Hepatocyte (in vitro differentiated cells): ENCODE measurements around the gene KCNQ5. TPM values are rescaled to one million over a fixed set of nuclear protein-coding genes. Genes with fewer than 3 reads are reported as not detected.

Source experiments
- DNase-seq: peaks from one replicate; pipeline ENCODE4 v3.0.0-alpha.2; 2016; ENCODE audit warnings: low spot score
- H2AFZ ChIP-seq: fragments of 200-600 bp; sonication (generic); 2 replicates; pipeline ENCODE4 v1.6.0; 2016; ENCODE audit warnings: antibody characterized with exemption, mild to moderate bottlenecking
- H3K27ac ChIP-seq: fragments of 200-600 bp; sonication (generic); 2 replicates; pipeline ENCODE4 v1.5.1; 2016; ENCODE audit warnings: mild to moderate bottlenecking
- H3K27me3 ChIP-seq: fragments of 200-600 bp; sonication (generic); 2 replicates; pipeline ENCODE4 v1.6.1; 2016
- H3K36me3 ChIP-seq: fragments of 200-600 bp; sonication (generic); replicated peaks from 2 replicates; pipeline ENCODE4 v1.5.1; 2016; ENCODE audit warnings: low read depth; ENCODE audit not compliant: insufficient read depth
- H3K4me1 ChIP-seq: fragments of 200-600 bp; sonication (generic); 2 replicates; pipeline ENCODE4 v1.5.1; 2016; ENCODE audit warnings: mild to moderate bottlenecking, moderate library complexity; ENCODE audit not compliant: insufficient read depth
- H3K4me2 ChIP-seq: fragments of 200-600 bp; sonication (generic); 2 replicates; pipeline ENCODE4 v1.6.0; 2016
- H3K4me3 ChIP-seq: fragments of 200-600 bp; sonication (generic); 2 replicates; pipeline ENCODE4 v1.5.1; 2016; ENCODE audit warnings: mild to moderate bottlenecking
- H3K79me2 ChIP-seq: fragments of 200-600 bp; sonication (generic); 2 replicates; pipeline ENCODE4 v1.6.0; 2017; ENCODE audit warnings: mild to moderate bottlenecking
- H3K9me2 ChIP-seq: fragments of 200-600 bp; sonication (generic); replicated peaks from 2 replicates; pipeline ENCODE4 v1.6.0; 2017; ENCODE audit warnings: mild to moderate bottlenecking; ENCODE audit not compliant: insufficient read depth
- H3K9me3 ChIP-seq: fragments of 200-600 bp; sonication (generic); 2 replicates; pipeline ENCODE4 v1.5.1; 2016; ENCODE audit warnings: low read depth, mild to moderate bottlenecking
- H4K20me1 ChIP-seq: fragments of 200-600 bp; sonication (generic); 2 replicates; pipeline ENCODE4 v1.6.0; 2016; ENCODE audit warnings: mild to moderate bottlenecking; ENCODE audit not compliant: insufficient read depth, poor library complexity, severe bottlenecking
- EZH2 ChIP-seq: fragments of 200-600 bp; sonication (generic); IDR thresholded peaks from 2 replicates; pipeline ENCODE4 v1.6.1; 2016; ENCODE audit warnings: antibody characterized with exemption, mild to moderate bottlenecking, borderline replicate concordance
- EZH2phosphoT487 ChIP-seq: fragments of 200-600 bp; sonication (generic); IDR thresholded peaks from one replicate; pipeline ENCODE4 v1.6.1; 2018; ENCODE audit warnings: antibody characterized with exemption, mild to moderate bottlenecking, low read depth, moderate library complexity; ENCODE audit not compliant: unreplicated experiment, severe bottlenecking
- WGBS: methylation state at CpG from one replicate; pipeline ENCODE4 v1.1.6; 2016; ENCODE audit warnings: low lambda C conversion rate; ENCODE audit errors: missing lambda C conversion rate; 5-methylcytosine and 5-hydroxymethylcytosine counted together
- polyA plus RNA-seq: library from polyadenylated mRNA; unstranded; fragments of >200 nt; fragmentation: Nextera tagmentation; extraction: Ambion mirVana; gene quantifications from 2 replicates; pipeline ENCODE4 v1.2.1, GENCODE V29; 2016
- total RNA-seq: library from RNA; depleted of rRNA; stranded (reverse); fragments of >200 nt; gene quantifications from 2 replicates; pipeline ENCODE4 v1.2.3, GENCODE V29; 2014
- TF ChIP-seq, protein P1 (sequence below): fragments of 200-600 bp; sonication (generic); IDR thresholded peaks from 2 replicates; pipeline ENCODE4 v1.5.1; 2016; ENCODE audit warnings: antibody characterized with exemption, mild to moderate bottlenecking; ENCODE audit not compliant: poor library complexity

The KCNQ5 gene
- total and polyA plus RNA-seq, 2 experiments from 2014 or later: 1.6 to 2.0 TPM

DNA sequence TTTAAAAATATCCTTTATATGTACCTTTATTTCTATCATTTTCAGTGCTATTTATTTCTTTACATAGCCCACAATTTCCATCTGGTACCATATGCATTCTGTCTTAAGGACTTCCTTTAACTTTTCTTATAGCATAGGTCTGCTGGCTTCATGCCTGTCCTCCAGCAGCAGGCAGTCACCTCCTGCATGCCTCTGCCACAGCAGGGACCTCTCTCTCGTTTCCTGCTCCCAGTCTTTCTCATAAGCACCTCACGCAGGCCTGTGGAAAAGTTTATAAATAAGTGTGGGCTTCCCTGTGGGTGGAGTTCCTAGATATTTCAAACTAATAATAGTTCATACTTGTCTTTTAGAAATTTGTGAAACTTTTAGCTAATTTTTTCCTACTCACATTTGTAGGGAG lies 133.9 kb downstream of the KCNQ5 start:
- no peak for TF ChIP-seq EZH2
- TF ChIP-seq, protein P1, sequence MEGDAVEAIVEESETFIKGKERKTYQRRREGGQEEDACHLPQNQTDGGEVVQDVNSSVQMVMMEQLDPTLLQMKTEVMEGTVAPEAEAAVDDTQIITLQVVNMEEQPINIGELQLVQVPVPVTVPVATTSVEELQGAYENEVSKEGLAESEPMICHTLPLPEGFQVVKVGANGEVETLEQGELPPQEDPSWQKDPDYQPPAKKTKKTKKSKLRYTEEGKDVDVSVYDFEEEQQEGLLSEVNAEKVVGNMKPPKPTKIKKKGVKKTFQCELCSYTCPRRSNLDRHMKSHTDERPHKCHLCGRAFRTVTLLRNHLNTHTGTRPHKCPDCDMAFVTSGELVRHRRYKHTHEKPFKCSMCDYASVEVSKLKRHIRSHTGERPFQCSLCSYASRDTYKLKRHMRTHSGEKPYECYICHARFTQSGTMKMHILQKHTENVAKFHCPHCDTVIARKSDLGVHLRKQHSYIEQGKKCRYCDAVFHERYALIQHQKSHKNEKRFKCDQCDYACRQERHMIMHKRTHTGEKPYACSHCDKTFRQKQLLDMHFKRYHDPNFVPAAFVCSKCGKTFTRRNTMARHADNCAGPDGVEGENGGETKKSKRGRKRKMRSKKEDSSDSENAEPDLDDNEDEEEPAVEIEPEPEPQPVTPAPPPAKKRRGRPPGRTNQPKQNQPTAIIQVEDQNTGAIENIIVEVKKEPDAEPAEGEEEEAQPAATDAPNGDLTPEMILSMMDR: no peak
- no peak for TF ChIP-seq EZH2phosphoT487
- no peaks in the 10 kb centered on the region for H3K9me2 ChIP-seq
- no peaks in the 10 kb centered on the region for H3K79me2 ChIP-seq
- 68% methylated on average over 2 of the region's 2 CpGs for WGBS
- H3K27me3 ChIP-seq: no peaks in the 10 kb centered on the region
- no peaks in the 10 kb centered on the region for H3K36me3 ChIP-seq
- no peak overlapping the region for H3K27ac ChIP-seq
- no peak overlapping the region for H3K4me3 ChIP-seq
- no peak overlapping the region for H2AFZ ChIP-seq
- no peaks in the 10 kb centered on the region for H4K20me1 ChIP-seq
- H3K4me2 ChIP-seq: no peak overlapping the region
- H3K9me3 ChIP-seq: no peaks in the 10 kb centered on the region
- H3K4me1 ChIP-seq: no peaks in the 10 kb centered on the region
- no peak for DNase-seq

GRCh38 chr6:72757048-72757447 lies 135.2 kb downstream of the KCNQ5 start:
- no peak for DNase-seq
- Histone ChIP-seq H3K9me3 (no peaks in the 10 kb centered on the region), H3K79me2 (no peaks in the 10 kb centered on the region), H3K4me2 (no peak overlapping the region), H3K4me3 (no peak overlapping the region), H3K27me3 (no peaks in the 10 kb centered on the region), H3K36me3 (no peaks in the 10 kb centered on the region), H3K9me2 (no peaks in the 10 kb centered on the region), H4K20me1 (no peaks in the 10 kb centered on the region), H3K27ac (no peak overlapping the region), H3K4me1 (peaks cover 2% of the 10 kb centered on the region), H2AFZ (no peak overlapping the region)
- no peak for TF ChIP-seq EZH2phosphoT487
- TF ChIP-seq, protein P1: no peak
- no peak for TF ChIP-seq EZH2
- WGBS: 83% methylated on average over 3 of the region's 3 CpGs

GRCh38 chr6:72757926-72758325 lies 136.1 kb downstream of the KCNQ5 start:
- Histone ChIP-seq H2AFZ (no peak overlapping the region), H3K27me3 (no peaks in the 10 kb centered on the region), H4K20me1 (no peaks in the 10 kb centered on the region), H3K9me3 (no peaks in the 10 kb centered on the region), H3K36me3 (no peaks in the 10 kb centered on the region), H3K4me2 (no peak overlapping the region), H3K9me2 (no peaks in the 10 kb centered on the region), H3K27ac (no peak overlapping the region), H3K4me3 (no peak overlapping the region), H3K79me2 (no peaks in the 10 kb centered on the region), H3K4me1 (peaks cover 5% of the 10 kb centered on the region)
- DNase-seq: no peak
- 92% methylated on average over 1 of the region's 1 CpG for WGBS
- TF ChIP-seq, protein P1: no peak

DNA sequence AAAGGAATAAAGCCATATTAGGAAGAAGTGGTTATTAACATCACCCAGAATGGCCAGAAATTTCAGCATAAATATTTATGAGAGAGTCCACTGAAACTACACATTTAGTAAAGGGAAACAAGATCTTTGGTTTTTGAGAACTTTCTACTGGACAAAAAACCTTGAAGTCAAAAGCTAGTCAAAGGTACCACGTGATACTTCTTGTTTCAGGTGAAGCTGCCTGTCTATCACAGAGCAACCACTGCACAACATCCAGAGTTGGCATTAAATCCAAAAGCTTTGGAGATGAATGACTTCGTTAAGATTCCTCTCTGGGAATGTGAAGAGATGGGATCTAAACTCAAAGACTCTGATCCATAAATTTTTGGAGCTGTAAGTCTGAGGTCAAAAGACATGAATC lies 137.0 kb downstream of the KCNQ5 start:
- no peaks in the 10 kb centered on the region for H3K27me3 ChIP-seq
- no peak overlapping the region for H3K4me2 ChIP-seq
- no peaks in the 10 kb centered on the region for H3K36me3 ChIP-seq
- 60% methylated on average over 2 of the region's 2 CpGs for WGBS
- H2AFZ ChIP-seq: no peak overlapping the region
- no peak for DNase-seq
- no peak overlapping the region for H3K27ac ChIP-seq
- no peaks in the 10 kb centered on the region for H3K9me3 ChIP-seq
- no peaks in the 10 kb centered on the region for H4K20me1 ChIP-seq
- no peak overlapping the region for H3K4me3 ChIP-seq
- no peaks in the 10 kb centered on the region for H3K9me2 ChIP-seq
- no peaks in the 10 kb centered on the region for H3K79me2 ChIP-seq
- peaks cover 5% of the 10 kb centered on the region for H3K4me1 ChIP-seq
- TF ChIP-seq, protein P1: no peak
- TF ChIP-seq EZH2: no peak
- no peak for TF ChIP-seq EZH2phosphoT487
